HCT116 (cell line): ENCODE data around the gene PIEZO2. TPM values are rescaled to one million over a fixed set of nuclear protein-coding genes. Genes with fewer than 3 reads are reported as not detected.

ENCODE experiments used
- ATAC-seq: fragments of 200-7000 bp; cut with Tn5 transposase; 2 replicates; pipeline ENCODE4 v1.9.1; 2020; ENCODE audit warnings: mild to moderate bottlenecking, moderate library complexity
- BruUV-seq: library from RNA; stranded (reverse); fragments of 400-500 nt; replicated peaks from 2 replicates; lab custom pipeline; 2021; lab: Mats Ljungman, UMichigan
- CTCF ChIA-PET: fragments of 300-600 bp; sonication (Branson Sonifier 250); formaldehyde crosslinking; loops from one replicate; lab custom pipeline; 2021; ENCODE audit warnings: antibody characterized with exemption; lab: Charles Lee
- POLR2A ChIA-PET: fragments of 300-600, 350-600 bp; sonication (Branson Sonifier 250); formaldehyde crosslinking; loops from one replicate; lab custom pipeline; 2021; ENCODE audit warnings: antibody characterized with exemption; lab: Charles Lee
- RAD21 ChIA-PET, 2 experiments: fragments of 300-600 bp; sonication (Branson Sonifier 250); formaldehyde crosslinking; loops; one replicate each; lab custom pipeline; 2023; ENCODE audit warnings: low total read pairs in 2 of 2; ENCODE audit not compliant: uncharacterized antibody in 2 of 2, unreplicated experiment in 2 of 2, low non-redundant PET in 1 of 2; lab: Charles Lee
- DNase-seq: peaks from one replicate; pipeline ENCODE4 v3.0.0-alpha.2; 2010; ENCODE audit warnings: low read depth, low spot score
- H2AFZ ChIP-seq: fragments of 200-600 bp; shearing (Covaris generic), sonication (generic); 2 replicates; pipeline ENCODE4 v1.6.1; 2017; ENCODE audit warnings: low read depth, mixed run types, mixed read lengths, antibody characterized with exemption, low read length; ENCODE audit not compliant: poor library complexity, severe bottlenecking
- H3K27ac ChIP-seq: 2 replicates; pipeline ENCODE4 v1.5.1; 2012; ENCODE audit warnings: low read depth, low read length
- H3K27me3 ChIP-seq: fragments of 200-600 bp; sonication (generic); 2 replicates; pipeline ENCODE4 v1.6.1; 2016; ENCODE audit warnings: mixed run types, low read length, mixed read lengths; ENCODE audit not compliant: insufficient read depth
- H3K36me3 ChIP-seq, 2 experiments: fragments of 200-500 bp in 1 of 2; fragments of 200-600 bp in 1 of 2; sonication (Bioruptor generic) in 1 of 2; sonication (generic) in 1 of 2; 2 replicates each; pipeline versions ENCODE4 v1.5.1 to v1.6.1; 2014 to 2016; ENCODE audit warnings: low read length in 2 of 2, inconsistent platforms in 1 of 2, mixed read lengths in 1 of 2, mixed run types in 1 of 2; ENCODE audit not compliant: insufficient read depth in 2 of 2, control insufficient read depth in 1 of 2
- H3K4me1 ChIP-seq, 2 experiments: fragments of 200-600 bp in 1 of 2; sonication (generic) in 1 of 2; 2 replicates each; pipeline versions ENCODE4 v1.5.1 to v1.6.1; 2012 to 2017; ENCODE audit warnings: low read length in 2 of 2, inconsistent platforms in 1 of 2, mild to moderate bottlenecking in 1 of 2, mixed read lengths in 1 of 2, mixed run types in 1 of 2, moderate library complexity in 1 of 2; ENCODE audit not compliant: insufficient read depth in 2 of 2, control insufficient read depth in 1 of 2
- H3K4me2 ChIP-seq: fragments of 200-600 bp; sonication (generic); 2 replicates; pipeline ENCODE4 v1.6.1; 2017; ENCODE audit warnings: mixed run types, low read length, mixed read lengths
- H3K4me3 ChIP-seq, 2 experiments: fragments of 200-600 bp in 1 of 2; sonication (generic) in 1 of 2; replicated peaks in 1 of 2; 2 replicates each; pipeline ENCODE4 v1.5.1; 2011 to 2016; ENCODE audit warnings: low read length in 2 of 2, control low read depth in 1 of 2, low read depth in 1 of 2, mild to moderate bottlenecking in 1 of 2, mixed read lengths in 1 of 2, mixed run types in 1 of 2
- H3K79me2 ChIP-seq: fragments of 200-600 bp; sonication (generic); 2 replicates; pipeline ENCODE4 v1.6.1; 2017; ENCODE audit warnings: mild to moderate bottlenecking, mixed run types, low read length, moderate library complexity, mixed read lengths; ENCODE audit not compliant: insufficient read depth
- H3K9ac ChIP-seq: fragments of 200-600 bp; sonication (generic); 2 replicates; pipeline ENCODE4 v1.6.1; 2016; ENCODE audit warnings: low read length, mixed read lengths
- H3K9me2 ChIP-seq: fragments of 200-600 bp; sonication (generic), shearing (Covaris generic); 2 replicates; pipeline ENCODE4 v1.6.1; 2017; ENCODE audit warnings: mixed run types, mild to moderate bottlenecking, moderate library complexity; ENCODE audit not compliant: insufficient read depth
- H3K9me3 ChIP-seq, 2 experiments: fragments of 200-500 bp in 1 of 2; fragments of 200-600 bp in 1 of 2; sonication (Bioruptor generic) in 1 of 2; sonication (generic) in 1 of 2; 2 replicates each; pipeline ENCODE4 v1.6.1; 2014 to 2017; ENCODE audit warnings: low read length in 2 of 2, mixed read lengths in 2 of 2, inconsistent platforms in 1 of 2, low read depth in 1 of 2, mild to moderate bottlenecking in 1 of 2, mixed run types in 1 of 2, moderate library complexity in 1 of 2; ENCODE audit not compliant: control insufficient read depth in 1 of 2, insufficient read depth in 1 of 2
- H4K20me1 ChIP-seq: fragments of 200-600 bp; sonication (generic), shearing (Covaris generic); 2 replicates; pipeline ENCODE4 v1.6.1; 2017; ENCODE audit warnings: mixed run types, mild to moderate bottlenecking, moderate library complexity; ENCODE audit not compliant: insufficient read depth
- CBX3 ChIP-seq: IDR thresholded peaks from 2 replicates; pipeline ENCODE4 v1.6.1; 2012; ENCODE audit warnings: low read depth
- EGR1 ChIP-seq: IDR thresholded peaks from 2 replicates; pipeline ENCODE4 v1.6.1; 2012; ENCODE audit warnings: low read depth
- FOSL1 ChIP-seq: IDR thresholded peaks from 2 replicates; pipeline ENCODE4 v1.6.1; 2012; ENCODE audit warnings: low read depth
- JUND ChIP-seq: IDR thresholded peaks from 2 replicates; pipeline ENCODE4 v1.6.1; 2012
- POLR2A ChIP-seq: IDR thresholded peaks from 2 replicates; pipeline ENCODE4 v1.7.0; 2011; ENCODE audit warnings: borderline replicate concordance; ENCODE audit not compliant: insufficient read depth, insufficient read length; ENCODE audit errors: extremely low read depth
- REST ChIP-seq: IDR thresholded peaks from 2 replicates; pipeline ENCODE4 v1.6.1; 2012; ENCODE audit warnings: low read depth
- SRF ChIP-seq: IDR thresholded peaks from 2 replicates; pipeline ENCODE4 v1.6.1; 2012; ENCODE audit warnings: low read depth
- YY1 ChIP-seq: IDR thresholded peaks from 2 replicates; pipeline ENCODE4 v1.6.1; 2011; ENCODE audit warnings: low read length, low read depth, moderate library complexity, mild to moderate bottlenecking; ENCODE audit not compliant: insufficient replicate concordance; ENCODE audit errors: extremely low read depth
- ZBTB33 ChIP-seq: IDR thresholded peaks from 2 replicates; pipeline ENCODE4 v1.6.1; 2011; ENCODE audit warnings: mild to moderate bottlenecking, low read length, moderate library complexity; ENCODE audit not compliant: insufficient replicate concordance; ENCODE audit errors: extremely low read depth
- intact Hi-C: fragments of 100-400 bp; cut with micrococcal nuclease; formaldehyde crosslinking; loops from 2 replicates; pipeline ENCODE4 v1.10.0; 2022
- total RNA-seq: library from RNA; stranded (reverse); gene quantifications from one replicate; pipeline ENCODE4 v1.2.1, GENCODE V29; 2021; ENCODE audit not compliant: unreplicated experiment
- TF ChIP-seq, protein P1 (sequence below): IDR thresholded peaks from 2 replicates; pipeline ENCODE4 v1.6.1; 2012

PIEZO2 gene
- total RNA-seq, 1 experiment from 2014 or later: 0.34 TPM

GRCh38 chr18:10850216-10850615, 299.2 kb downstream of the PIEZO2 start:
- Histone ChIP-seq H3K9me2 (no peaks in the 10 kb centered on the region), H3K9ac (no peak overlapping the region), H3K4me1 (no peaks in the 10 kb centered on the region), H3K79me2 (no peaks in the 10 kb centered on the region), H2AFZ (no peak overlapping the region), H4K20me1 (no peaks in the 10 kb centered on the region)
- ATAC-seq: no peak
- no peak for TF ChIP-seq POLR2A
- TF ChIP-seq YY1: no peak
- TF ChIP-seq EGR1: no peak
- TF ChIP-seq JUND: no peak
- no peak for TF ChIP-seq CBX3
- TF ChIP-seq, protein P1, sequence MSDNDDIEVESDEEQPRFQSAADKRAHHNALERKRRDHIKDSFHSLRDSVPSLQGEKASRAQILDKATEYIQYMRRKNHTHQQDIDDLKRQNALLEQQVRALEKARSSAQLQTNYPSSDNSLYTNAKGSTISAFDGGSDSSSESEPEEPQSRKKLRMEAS: no peak
- TF ChIP-seq FOSL1: no peak
- no peak for TF ChIP-seq SRF
- no peak for TF ChIP-seq ZBTB33
- no peak for TF ChIP-seq REST
- TF ChIP-seq, all 23 proteins: peak for 0
- Histone ChIP-seq H3K27me3 (peaks cover 22% of the 10 kb centered on the region), H3K4me2 (no peak overlapping the region), H3K4me3 (no peak overlapping the region), H3K9me3 (no peaks in the 10 kb centered on the region), H3K27ac (no peak overlapping the region), H3K36me3 (no peaks in the 10 kb centered on the region)
- POLR2A ChIA-PET: no interaction called here
- RAD21 ChIA-PET: no interaction called here
- intact Hi-C loops: loop anchor here (5.0 kb wide), 3 partner anchors 52 to 702 kb away; no protein-coding TSS in a partner anchor
- CTCF ChIA-PET: interaction anchor here (0.5 to 2.6 kb wide), 6 partner anchors 11 to 703 kb away, joined by 3 to 42 read pairs (median 6); no protein-coding TSS in a partner anchor
- no TSS peak for BruUV-seq
- DNase-seq: no peak
